HG03469 (cell line): ENCODE measurements around the gene MAN2B1.
A peak's percentile ranks its signal among the peaks of the same experiment; 100 is the strongest.
"Not testable (repeated sequence)": the region's sequence is repeated elsewhere in the genome, so short reads cannot be mapped to it uniquely, and the experiment has no call there.

Source experiments
- ATAC-seq: cut with Tn5 transposase; IDR thresholded peaks from one replicate; pipeline ENCODE4 v1.9.1; 2021; ENCODE audit warnings: mild to moderate bottlenecking, moderate library complexity, moderate number of reproducible peaks; ENCODE audit not compliant: unreplicated experiment

Gene MAN2B1

DNA sequence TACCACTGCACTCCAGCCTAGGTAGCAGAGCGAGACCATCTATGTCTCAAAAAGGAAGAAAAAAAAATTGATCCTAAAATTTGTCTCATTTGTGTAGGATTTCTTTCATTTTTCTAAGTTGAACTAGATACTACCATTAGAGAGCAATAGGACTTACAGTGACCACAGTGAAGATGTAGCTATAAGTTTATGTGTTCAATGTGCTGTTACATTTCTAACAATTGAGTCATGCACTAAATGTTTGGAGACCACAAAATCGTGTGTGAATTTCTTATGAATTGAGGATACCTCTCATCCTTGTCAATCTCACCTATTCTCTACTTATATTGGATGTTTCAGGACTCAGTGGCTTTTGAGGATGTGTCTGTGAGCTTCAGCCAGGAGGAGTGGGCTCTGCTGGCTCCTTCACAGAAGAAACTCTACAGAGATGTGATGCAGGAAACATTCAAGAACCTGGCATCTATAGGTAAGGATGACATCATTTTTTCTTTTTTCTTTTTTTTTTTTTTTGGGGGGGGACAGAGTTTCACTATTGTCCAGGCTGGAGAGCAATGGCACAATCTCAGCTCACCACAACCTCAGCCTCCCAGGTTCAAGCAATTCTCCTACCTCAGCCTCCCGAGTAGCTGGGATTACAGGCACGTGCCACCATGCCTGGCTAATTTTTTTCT, 43.0 kb downstream of the MAN2B1 start:
- ATAC-seq = no peak

DNA sequence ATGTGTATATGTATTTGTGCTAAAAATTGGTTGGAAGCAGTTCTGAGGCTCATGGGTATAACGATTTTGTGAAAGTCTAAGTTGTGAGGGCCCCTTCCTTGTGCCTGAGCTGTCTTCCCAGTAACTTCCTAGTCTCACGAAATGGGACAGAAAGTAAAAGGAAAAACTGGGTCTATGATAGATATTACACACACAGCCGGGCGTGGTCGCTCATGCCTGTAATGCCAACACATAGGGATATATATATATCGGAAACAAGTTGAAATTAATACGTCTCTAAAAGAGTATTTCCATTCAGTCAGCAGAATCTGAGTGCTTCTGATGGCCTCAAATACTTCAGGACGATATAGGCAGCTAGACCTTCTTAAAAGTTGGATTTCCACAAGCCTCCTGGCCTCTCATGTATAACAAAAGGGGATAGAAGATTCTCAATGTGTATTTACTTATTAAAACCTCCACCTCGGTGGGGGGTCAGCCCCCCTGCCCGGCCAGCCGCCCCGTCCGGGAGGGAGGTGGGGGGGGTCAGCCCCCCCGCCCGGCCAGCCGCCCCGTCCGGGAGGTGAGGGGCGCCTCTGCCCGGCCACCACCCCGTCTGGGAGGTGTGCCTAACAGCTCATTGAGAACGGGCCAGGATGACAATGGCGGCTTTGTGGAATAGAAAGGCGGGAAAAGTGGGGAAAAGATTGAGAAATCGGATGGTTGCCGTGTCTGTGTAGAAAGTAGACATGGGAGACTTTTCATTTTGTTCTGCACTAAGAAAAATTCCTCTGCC, 45.1 kb downstream of the MAN2B1 start:
- ATAC-seq = not testable (repeated sequence)

- ATAC-seq = no peak
These were observed 48.9 kb downstream of the MAN2B1 start for GRCh38 chr19:12617646-12618045.

DNA sequence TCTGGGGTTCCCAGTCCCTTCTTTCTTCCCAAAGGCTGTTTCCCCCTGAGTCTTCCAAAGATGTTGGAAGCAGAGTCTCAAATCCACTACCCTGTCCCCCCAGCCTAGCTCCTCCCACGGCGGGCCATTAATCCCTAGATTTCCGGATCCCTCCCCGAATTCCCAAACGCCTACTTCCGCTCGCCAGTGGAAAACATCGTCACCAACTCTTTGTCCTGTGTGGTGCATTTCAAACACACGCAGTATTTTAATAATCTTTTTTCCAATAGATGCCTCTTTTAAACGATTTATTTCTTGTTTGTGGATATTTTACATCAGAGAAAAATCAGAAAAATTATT, 55.2 kb downstream of the MAN2B1 start:
- no peak for ATAC-seq

GRCh38 chr19:12610540-12611360, 55.8 kb downstream of the MAN2B1 start, which contains the start of the genes ZNF490 and ZNF791:
ZNF490 (minus strand) TSS chr19:12610813; CDS start chr19:12610680, 133 bp downstream.
ZNF791 (plus strand) TSS chr19:12610920; CDS start chr19:12611080, 160 bp downstream.
- ATAC-seq = peak; percentile 51

- no peak for ATAC-seq
These were observed 58.9 kb downstream of the MAN2B1 start for GRCh38 chr19:12607631-12608030.

- no peak for ATAC-seq
These were observed 59.7 kb downstream of the MAN2B1 start for GRCh38 chr19:12606796-12607195.

GRCh38 chr19:12603714-12604113, 62.8 kb downstream of the MAN2B1 start:
- no peak for ATAC-seq

GRCh38 chr19:12597594-12597993, 68.9 kb downstream of the MAN2B1 start:
- ATAC-seq = no peak

- no peak for ATAC-seq
These were observed 69.5 kb downstream of the MAN2B1 start for GRCh38 chr19:12596927-12597548.
